ENCODE measurements around the gene RALBP1.

RALBP1 gene

DNA sequence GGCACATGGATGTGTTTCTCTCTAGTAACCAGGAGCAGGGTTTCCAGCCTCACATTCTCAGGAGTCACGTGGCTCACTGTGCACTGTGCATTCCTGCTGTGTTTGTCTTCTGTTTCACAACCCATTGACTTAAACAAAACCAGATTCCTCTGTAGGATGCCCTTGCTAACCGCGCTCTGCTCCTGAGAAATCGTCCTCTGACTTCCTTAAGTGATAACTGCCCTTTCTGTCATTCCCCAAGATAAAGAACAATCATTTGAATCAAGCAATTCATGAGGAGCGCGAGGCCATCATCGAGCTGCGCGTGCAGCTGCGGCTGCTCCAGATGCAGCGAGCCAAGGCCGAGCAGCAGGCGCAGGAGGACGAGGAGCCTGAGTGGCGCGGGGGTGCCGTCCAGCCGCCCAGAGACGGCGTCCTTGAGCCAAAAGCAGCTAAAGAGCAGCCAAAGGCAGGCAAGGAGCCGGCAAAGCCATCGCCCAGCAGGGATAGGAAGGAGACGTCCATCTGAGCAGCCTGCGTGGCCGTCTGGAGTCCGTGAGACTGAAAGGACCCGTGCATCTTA, 60.2 kb downstream of the RALBP1 start:
- 0 out of 2 replicates have a peak overlapping the region, but pooled peaks have one; percentile 0 for H3K4me3 ChIP-seq (replicated peaks; ENCODE audit: low read depth, low read length)
- TF ChIP-seq CTCF (IDR thresholded peaks at IDR 0.05; ENCODE audit: low read depth, low read length, missing control alignments), result no peak
- peak; percentile 88 for DNase-seq (ENCODE audit: extremely low read depth, low read depth)

DNA sequence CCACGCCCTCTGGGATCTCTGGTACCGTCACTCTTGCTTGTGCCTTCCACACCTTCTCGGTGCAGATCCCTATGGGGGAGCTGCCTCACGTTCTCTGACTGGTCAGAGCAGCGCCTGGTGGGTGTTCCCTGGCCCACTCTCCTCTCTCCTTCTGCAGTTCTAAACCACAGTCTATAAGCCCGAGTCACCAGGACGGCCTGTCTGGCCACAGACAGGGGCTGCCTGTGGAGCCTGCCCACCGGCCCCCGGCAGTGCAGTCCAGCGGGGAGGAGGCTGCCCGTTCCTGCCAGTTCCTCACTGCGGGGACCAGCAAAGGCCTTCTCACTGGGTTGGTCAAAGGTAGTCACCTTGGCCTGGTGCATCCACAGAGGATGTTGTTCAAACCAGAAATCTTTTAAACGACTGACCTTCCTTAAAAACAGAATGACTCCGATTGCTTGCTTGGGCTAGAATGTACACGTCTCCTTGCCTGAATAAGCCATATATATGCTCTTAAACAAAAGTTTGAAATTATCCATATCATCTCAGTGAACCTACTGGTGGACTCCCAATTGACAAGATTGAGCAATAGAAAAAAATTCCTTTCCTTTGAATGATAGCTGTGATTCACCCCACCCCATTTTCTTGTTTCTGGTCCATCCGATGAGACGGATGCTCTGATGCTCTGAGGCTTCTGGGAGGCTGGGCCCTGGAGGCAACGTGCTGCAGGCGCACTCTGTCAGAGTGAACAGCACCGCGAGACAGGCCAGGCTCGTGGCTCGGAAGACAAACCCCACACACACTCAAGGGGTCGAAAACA, 61.2 kb downstream of the RALBP1 start:
- no peak for DNase-seq (ENCODE audit: extremely low read depth, low read depth)
- H3K4me3 ChIP-seq (replicated peaks; ENCODE audit: low read depth, low read length), result no peak overlapping the region
- TF ChIP-seq CTCF (IDR thresholded peaks at IDR 0.05; ENCODE audit: low read depth, low read length, missing control alignments), result no peak

- no peak for DNase-seq (ENCODE audit: extremely low read depth, low read depth)
- H3K4me3 ChIP-seq (replicated peaks; ENCODE audit: low read depth, low read length), result no peak overlapping the region
- no peak for TF ChIP-seq CTCF (IDR thresholded peaks at IDR 0.05; ENCODE audit: low read depth, low read length, missing control alignments)
Observed at GRCh38 chr18:9537677-9538076, 62.4 kb downstream of the RALBP1 start.

- no peak overlapping the region for H3K4me3 ChIP-seq (replicated peaks; ENCODE audit: low read depth, low read length)
- no peak for TF ChIP-seq CTCF (IDR thresholded peaks at IDR 0.05; ENCODE audit: low read depth, low read length, missing control alignments)
- DNase-seq (ENCODE audit: extremely low read depth, low read depth), result peak; percentile 15
Observed at GRCh38 chr18:9539283-9539682, 64.0 kb downstream of the RALBP1 start.

DNA sequence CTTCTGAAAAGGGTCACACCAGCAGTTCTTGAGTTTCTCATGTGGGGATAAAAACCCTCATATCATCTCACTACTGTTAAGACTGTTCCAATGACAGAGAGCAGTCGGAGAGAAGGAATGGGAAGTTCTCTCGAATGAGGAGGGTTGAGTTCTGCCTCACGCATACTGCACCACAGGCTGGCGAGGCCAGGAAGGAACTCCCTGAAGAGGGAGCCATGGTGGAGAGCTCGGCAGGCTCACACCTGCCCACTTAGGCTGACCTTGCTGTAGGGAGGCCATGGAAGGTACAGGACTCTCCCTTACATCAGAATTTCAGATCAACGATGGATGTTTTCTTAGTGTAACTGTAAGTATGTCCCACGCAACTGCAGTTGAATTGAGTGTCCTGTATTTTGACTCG, 64.6 kb downstream of the RALBP1 start:
- TF ChIP-seq CTCF (IDR thresholded peaks at IDR 0.05; ENCODE audit: low read depth, low read length, missing control alignments), result no peak
- H3K4me3 ChIP-seq (replicated peaks; ENCODE audit: low read depth, low read length), result no peak overlapping the region
- DNase-seq (ENCODE audit: extremely low read depth, low read depth), result no peak

GRCh38 chr18:9542924-9543323, 67.6 kb downstream of the RALBP1 start:
- TF ChIP-seq CTCF (IDR thresholded peaks at IDR 0.05; ENCODE audit: low read depth, low read length, missing control alignments), result no peak
- H3K4me3 ChIP-seq (replicated peaks; ENCODE audit: low read depth, low read length), result no peak overlapping the region
- DNase-seq (ENCODE audit: extremely low read depth, low read depth), result no peak

All from HFF-Myc (cell line).